ENCODE results near the gene LONP1. TPM values are rescaled to one million over a fixed set of nuclear protein-coding genes. Genes with fewer than 3 reads are reported as not detected.
"Not testable (repeated sequence)": the region's sequence is repeated elsewhere in the genome, so short reads cannot be mapped to it uniquely, and the experiment has no call there.

LONP1 gene
- total RNA-seq, 4 donors from 2014 or later: 42.1 to 57.4 (median 47.7) TPM

GRCh38 chr19:5707576-5708575 is 12.1 kb downstream of the LONP1 start:
- no peak for DNase-seq (ENCODE audit: low spot score in 2 of 2)
- Histone ChIP-seq H3K36me3 (peaks cover 94% of the 10 kb centered on the region), H3K4me1 (no peaks in the 10 kb centered on the region), H3K4me3 (no peak overlapping the region), H3K27ac (no peak overlapping the region), H3K9me3 (no peaks in the 10 kb centered on the region), H3K27me3 (no peaks in the 10 kb centered on the region)
- WGBS: 89% methylated on average over 14 of the region's 37 CpGs
- TF ChIP-seq EP300 (IDR thresholded peaks at IDR 0.05) (no peak), POLR2AphosphoS5 (IDR thresholded peaks at IDR 0.05) (no peak), CTCF (IDR thresholded peaks at IDR 0.05) (no peak), POLR2A (IDR thresholded peaks at IDR 0.05) (no peak)

GRCh38 chr19:5706876-5707573 is 12.9 kb downstream of the LONP1 start:
- WGBS: 96% methylated on average over 16 of the region's 35 CpGs

GRCh38 chr19:5705552-5705951 is 14.4 kb downstream of the LONP1 start:
- H3K9me3 ChIP-seq: no peaks in the 10 kb centered on the region
- 84% methylated on average over 13 of the region's 16 CpGs for WGBS
- H3K4me1 ChIP-seq: no peaks in the 10 kb centered on the region
- H3K4me3 ChIP-seq: no peak overlapping the region
- H3K36me3 ChIP-seq: peaks cover 81% of the 10 kb centered on the region
- DNase-seq (ENCODE audit: low spot score in 2 of 2): no peak
- H3K27ac ChIP-seq: no peak overlapping the region
- TF ChIP-seq POLR2AphosphoS5 (IDR thresholded peaks at IDR 0.05) (no peak), CTCF (IDR thresholded peaks at IDR 0.05) (no peak), POLR2A (IDR thresholded peaks at IDR 0.05) (no peak), EP300 (IDR thresholded peaks at IDR 0.05) (no peak)
- no peaks in the 10 kb centered on the region for H3K27me3 ChIP-seq

More at GRCh38 chr19:5706876-5707573, 12.9 kb downstream of the LONP1 start:
- Histone ChIP-seq H3K4me3 (no peak overlapping the region), H3K4me1 (no peaks in the 10 kb centered on the region), H3K36me3 (peaks cover 86% of the 10 kb centered on the region), H3K9me3 (no peaks in the 10 kb centered on the region), H3K27me3 (no peaks in the 10 kb centered on the region), H3K27ac (no peak overlapping the region)
- no peak for DNase-seq (ENCODE audit: low spot score in 2 of 2)
- TF ChIP-seq EP300 (IDR thresholded peaks at IDR 0.05) (no peak), POLR2A (IDR thresholded peaks at IDR 0.05) (no peak), CTCF (IDR thresholded peaks at IDR 0.05) (no peak), POLR2AphosphoS5 (IDR thresholded peaks at IDR 0.05) (no peak)

- no peak overlapping the region for H3K27ac ChIP-seq
- TF ChIP-seq EP300 (IDR thresholded peaks at IDR 0.05) (no peak), POLR2A (IDR thresholded peaks at IDR 0.05) (no peak), POLR2AphosphoS5 (IDR thresholded peaks at IDR 0.05) (no peak), CTCF (IDR thresholded peaks at IDR 0.05) (no peak)
- no peaks in the 10 kb centered on the region for H3K9me3 ChIP-seq
- WGBS: 95% methylated on average over 15 of the region's 40 CpGs
- no peaks in the 10 kb centered on the region for H3K27me3 ChIP-seq
- no peak for DNase-seq (ENCODE audit: low spot score in 2 of 2)
- peaks cover 84% of the 10 kb centered on the region for H3K36me3 ChIP-seq
- H3K4me1 ChIP-seq: no peaks in the 10 kb centered on the region
- no peak overlapping the region for H3K4me3 ChIP-seq
Observed at GRCh38 chr19:5703819-5704818, 15.8 kb downstream of the LONP1 start.

- H3K4me3 ChIP-seq; H3K27me3 ChIP-seq; H3K27ac ChIP-seq; H3K9me3 ChIP-seq; DNase-seq (ENCODE audit: low spot score in 2 of 2); H3K4me1 ChIP-seq: not testable (repeated sequence)
- WGBS: no CpG with 5 or more reads among the region's 28 CpGs
- peaks cover 82% of the 10 kb centered on the region for H3K36me3 ChIP-seq
Observed at GRCh38 chr19:5702053-5702410, 17.9 kb downstream of the LONP1 start.
